Dermis blood vessel endothelial cell (primary cell): ENCODE results near the gene ESR1. TPM values are rescaled to one million over a fixed set of nuclear protein-coding genes. Genes with fewer than 3 reads are reported as not detected.

Experiments used
- DNase-seq: peaks from one replicate; pipeline ENCODE4 v3.0.0; 2010
- total RNA-seq: library from RNA; depleted of rRNA; stranded (reverse); fragments of >200 nt; gene quantifications from 2 replicates; pipeline ENCODE4 v1.2.3, GENCODE V29; 2014

The ESR1 gene
- total RNA-seq, result not detected in 2 replicates

DNA sequence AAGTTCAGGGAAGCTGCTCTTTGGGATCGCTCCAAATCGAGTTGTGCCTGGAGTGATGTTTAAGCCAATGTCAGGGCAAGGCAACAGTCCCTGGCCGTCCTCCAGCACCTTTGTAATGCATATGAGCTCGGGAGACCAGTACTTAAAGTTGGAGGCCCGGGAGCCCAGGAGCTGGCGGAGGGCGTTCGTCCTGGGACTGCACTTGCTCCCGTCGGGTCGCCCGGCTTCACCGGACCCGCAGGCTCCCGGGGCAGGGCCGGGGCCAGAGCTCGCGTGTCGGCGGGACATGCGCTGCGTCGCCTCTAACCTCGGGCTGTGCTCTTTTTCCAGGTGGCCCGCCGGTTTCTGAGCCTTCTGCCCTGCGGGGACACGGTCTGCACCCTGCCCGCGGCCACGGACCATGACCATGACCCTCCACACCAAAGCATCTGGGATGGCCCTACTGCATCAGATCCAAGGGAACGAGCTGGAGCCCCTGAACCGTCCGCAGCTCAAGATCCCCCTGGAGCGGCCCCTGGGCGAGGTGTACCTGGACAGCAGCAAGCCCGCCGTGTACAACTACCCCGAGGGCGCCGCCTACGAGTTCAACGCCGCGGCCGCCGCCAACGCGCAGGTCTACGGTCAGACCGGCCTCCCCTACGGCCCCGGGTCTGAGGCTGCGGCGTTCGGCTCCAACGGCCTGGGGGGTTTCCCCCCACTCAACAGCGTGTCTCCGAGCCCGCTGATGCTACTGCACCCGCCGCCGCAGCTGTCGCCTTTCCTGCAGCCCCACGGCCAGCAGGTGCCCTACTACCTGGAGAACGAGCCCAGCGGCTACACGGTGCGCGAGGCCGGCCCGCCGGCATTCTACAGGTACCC lies at the start of gene ESR1:
Gene ESR1 (plus strand): TSS at position 170 of the 858 bp plus-strand sequence. CDS start 231 bp downstream, at position 401.
- DNase-seq, result no peak

DNA sequence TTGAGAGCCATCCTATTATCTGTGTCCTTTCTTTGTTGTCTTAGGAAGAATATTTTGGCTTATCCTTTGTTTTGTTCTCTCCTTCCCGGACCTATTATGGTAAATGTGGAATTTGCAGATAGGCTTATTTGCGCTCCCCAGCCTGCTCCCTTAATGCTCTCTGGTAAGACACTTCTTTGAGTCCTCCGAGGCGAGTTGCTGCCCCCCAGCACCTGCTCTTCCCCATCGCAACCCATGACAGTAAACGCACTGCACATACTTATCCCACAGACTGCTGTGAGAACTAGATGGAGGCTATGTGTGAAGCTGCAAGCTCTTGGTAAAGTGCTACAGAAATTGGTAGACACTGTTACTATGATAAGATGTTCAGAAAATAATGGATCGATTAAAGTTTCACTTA lies 47.0 kb upstream of the ESR1 start:
- DNase-seq, result no peak

DNA sequence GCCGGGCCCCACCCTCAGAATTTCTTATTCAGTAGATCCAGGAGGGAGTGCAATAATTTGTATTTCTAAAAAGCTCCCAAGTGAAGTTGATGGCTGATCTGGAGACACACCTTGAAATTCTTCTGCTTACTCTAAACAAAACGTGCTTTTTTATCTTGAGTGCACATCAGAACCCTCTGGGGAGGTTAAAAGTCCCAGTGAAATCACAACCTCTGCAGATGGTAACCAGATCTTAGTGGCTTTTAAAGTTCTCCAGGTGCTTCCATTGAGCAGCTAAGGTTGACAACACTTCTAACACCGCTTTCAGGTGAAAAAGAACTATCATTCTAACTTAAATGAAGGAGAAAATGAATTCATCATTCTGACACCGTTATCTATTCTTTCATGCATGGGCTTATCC lies 45.6 kb upstream of the ESR1 start:
- DNase-seq, result no peak

DNA sequence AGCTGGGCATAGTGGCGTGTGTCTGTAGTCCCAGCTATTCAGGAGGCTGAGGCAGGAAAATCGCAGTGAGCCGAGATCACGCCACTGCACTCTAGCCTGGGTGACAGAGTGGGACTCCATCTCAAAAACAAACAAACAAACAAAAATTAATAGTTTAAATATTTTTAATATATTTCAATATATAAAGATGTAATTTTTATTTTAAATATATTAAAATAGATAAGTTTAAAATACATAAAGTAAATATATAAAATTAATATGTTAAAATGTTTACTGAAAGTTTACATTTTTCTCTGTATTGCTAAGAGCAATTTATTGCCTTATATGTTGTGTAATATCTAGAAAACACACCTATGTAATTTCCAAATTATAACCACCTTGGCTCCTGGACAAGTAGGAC lies 44.7 kb upstream of the ESR1 start:
- DNase-seq, result no peak

DNA sequence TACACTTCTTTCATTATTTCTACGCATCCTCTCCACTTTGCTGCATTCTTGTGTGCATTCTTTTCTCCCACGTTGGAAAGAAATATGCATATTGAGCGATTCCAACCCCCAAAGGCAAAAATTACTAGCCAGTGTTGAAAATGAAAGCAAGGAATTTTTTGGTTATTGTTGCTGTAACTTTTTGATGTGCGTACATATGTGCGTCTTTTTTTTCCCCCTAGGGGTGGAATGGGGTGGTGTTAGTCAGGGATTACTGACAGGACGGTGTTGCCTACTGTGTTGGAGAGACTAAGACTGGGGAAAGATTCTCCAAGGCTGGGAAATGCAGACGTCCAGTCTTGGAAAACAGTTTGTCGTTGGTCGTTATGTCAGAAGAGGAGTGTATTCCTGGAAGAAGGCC lies 44.2 kb upstream of the ESR1 start:
- DNase-seq, result peak; percentile 19

DNA sequence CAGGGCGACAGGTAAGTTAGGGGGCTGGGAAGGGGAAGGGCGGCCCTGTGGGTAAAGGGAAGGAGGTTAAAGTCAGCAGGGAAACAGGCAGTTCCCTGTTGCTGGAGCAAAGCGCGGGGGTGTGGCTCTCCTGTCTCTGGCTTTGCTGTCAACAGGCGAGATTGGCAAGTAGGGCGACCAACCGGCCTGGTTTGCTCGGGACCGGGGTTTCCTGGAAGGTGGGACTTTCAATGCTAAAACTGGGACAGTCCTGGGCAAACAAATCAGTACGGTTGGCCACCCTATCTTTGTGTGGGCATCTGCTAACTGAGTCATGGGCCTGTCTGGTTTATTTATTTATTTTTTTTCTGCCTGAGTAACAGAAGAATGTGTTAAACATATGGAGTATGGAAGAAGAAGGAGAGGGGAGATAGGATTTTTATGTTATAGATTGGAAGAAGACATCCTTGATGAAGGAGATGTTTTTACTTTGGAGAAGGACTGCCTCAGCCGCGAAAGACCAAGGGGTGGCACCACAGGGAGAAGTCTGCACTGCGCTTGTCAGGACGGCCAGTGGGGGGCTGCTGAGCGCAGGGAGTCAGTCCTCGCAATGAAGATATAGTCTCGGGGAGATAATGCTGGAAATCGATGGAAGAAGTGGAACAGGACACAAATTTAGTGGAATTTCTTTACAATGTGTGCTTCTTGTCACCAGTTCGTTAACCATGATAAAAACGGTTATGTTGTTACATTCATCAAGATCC lies 43.4 kb upstream of the ESR1 start:
- peak; percentile 89 for DNase-seq

DNA sequence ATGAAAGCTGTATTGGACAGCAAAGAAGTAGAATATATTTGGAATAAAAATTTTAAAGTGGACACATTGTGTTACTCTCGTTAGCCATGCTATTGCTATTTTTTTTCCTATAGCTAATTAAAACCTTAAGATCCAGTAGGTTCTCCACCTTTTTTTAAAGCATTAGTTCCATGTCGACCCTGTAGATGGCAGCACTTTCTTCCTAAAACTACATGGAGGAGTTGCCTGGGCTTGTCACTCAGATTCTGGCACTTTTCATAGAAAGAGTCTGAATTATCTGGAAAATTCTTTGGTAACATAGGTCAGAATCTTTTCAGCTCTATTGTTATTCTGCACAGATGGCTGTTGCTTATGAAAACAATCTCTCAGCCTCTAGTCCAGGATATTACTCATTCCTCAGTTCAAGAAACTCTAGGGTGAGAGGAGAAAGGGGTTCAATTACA lies 42.0 kb upstream of the ESR1 start:
- DNase-seq, result peak; percentile 95

DNA sequence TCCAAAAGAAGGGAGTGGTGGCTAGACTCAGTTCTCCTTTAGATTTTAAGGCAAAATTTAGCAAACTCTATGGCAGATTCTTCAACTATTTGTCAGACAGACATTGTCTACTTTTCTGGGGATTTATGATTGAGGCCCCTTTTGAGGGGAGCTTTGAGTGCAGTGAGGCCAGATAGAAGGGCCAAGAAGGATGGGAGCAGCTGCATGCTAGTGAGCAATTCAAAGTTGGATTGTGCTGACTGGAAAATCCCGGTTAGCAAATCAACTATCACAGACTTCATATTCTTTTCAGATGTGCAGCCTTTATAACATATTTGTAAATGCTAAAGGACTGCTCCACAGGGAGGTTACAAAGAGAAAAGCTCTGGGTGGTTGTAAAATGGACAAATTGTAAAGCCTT lies 35.0 kb upstream of the ESR1 start:
- no peak for DNase-seq

DNA sequence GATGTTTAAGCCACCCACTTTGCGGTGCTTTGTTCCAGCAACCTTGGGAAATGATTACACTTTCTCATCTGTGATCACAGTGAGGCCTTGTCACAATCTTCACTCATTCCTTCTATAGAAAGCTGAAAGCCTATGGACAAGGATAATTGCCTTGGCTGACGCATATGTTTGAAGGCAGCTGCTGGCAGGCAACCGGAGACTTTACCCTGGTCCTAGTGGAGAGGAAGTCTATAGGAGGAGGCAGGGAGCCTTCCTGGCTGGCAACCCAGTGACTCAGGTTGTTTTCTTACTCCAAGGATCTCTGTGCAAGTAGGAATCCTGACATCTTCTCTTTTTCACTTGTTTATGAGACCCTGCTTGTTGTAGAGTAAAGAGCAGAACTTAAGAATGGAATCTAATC lies 34.1 kb upstream of the ESR1 start:
- DNase-seq, result peak; percentile 10

DNA sequence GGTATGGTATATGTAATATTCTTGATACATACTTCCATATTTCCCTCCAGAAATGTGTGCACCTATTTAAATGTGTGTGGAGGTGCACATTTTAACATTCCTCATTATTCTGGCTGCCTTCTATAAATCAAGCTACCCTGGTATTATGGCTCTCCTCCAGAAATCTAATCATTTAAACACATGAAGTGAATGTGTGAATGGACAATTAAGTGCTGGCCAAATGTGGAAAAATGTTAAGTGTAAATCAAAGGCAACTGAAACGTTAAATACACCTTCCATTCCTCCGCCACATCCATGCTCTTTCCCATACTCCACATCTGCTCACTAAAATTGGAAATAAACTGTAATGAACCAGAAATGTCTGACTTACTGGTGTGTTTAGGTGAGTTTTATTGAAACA lies 24.9 kb upstream of the ESR1 start:
- DNase-seq, result no peak

DNA sequence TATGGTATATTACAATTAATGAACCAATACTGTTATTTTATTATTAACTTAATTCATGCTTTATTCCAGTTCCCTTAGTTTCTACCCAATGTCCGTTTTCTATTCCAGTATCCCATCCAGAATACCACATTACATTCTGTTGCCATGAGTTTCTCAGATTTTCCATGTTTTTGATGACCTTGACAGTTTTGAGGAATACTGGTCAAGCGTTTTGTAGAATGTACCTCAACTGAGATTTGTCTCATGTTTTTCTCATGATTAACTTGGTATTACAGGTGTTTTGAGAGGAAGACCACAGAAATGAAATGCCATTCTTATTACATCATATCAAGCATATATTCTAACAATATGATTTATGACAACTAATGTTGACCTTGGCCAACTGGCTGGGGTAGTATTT lies 23.8 kb upstream of the ESR1 start:
- no peak for DNase-seq

DNA sequence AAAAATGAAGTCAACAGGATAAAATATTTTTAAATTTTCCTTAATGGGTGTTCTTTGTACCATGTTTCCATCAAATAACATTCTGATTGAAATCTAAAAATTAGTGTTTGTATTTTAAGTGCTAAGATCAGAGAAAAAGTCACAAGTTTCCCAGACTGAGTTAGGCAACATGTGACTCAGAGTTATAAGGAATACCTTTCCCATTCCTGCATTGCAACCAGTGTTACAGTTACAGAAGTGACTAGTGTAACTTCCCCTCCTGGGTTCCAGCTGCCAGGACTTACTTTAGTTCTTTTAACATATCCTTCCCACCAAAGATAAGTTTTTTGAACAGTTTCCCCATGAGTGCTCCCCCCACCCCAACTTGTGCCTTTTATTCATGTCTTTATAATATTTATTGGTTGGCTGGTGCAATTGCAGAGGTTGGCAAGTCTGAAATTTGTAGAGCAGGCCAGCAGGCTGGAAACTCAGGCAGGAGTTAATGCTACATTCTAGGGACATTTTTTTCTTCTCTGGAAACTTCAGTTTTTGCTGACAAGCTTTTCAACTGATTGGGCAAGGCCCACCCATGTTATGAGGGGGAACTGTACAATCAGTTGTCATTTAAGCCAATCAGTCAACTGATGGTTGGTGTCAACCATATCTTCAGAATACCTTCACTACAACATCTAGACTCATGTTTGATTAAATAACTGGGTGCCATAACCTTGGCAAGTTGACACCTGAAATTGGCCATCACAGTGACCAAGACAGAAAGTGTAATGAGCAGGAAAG lies 22.9 kb upstream of the ESR1 start:
- no peak for DNase-seq

DNA sequence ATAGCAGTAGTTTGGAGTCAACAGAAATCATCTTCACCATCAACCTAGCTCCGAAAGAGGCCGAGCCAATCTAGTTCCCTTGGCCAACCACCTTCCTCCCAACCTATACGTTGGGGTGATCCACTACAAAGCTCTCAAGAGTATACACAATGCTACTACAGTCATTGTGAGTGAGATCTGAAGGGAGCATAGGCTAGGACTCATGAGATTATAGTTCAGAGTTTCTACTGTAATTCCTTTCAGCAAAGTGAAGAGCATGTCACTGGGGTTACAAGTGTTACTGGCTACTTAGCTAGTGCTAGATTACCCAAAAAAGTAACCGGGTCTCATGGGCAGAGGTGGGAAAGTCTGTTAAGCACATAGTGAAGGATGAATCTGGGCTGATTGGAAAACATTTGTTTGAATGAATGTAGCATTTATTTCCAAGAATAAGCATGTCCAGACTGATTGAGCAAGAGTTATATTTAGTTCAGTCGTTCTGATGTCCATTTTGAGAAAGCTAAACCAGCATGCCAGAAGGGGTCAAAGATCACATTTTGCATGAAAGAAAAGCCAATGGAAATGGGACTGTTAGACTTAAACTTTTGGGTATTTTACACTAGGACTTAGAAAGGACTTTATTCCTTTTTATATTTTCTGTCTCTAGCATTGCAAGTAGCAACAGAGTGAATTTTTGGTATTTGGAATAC lies 10.5 kb upstream of the ESR1 start:
- no peak for DNase-seq

DNA sequence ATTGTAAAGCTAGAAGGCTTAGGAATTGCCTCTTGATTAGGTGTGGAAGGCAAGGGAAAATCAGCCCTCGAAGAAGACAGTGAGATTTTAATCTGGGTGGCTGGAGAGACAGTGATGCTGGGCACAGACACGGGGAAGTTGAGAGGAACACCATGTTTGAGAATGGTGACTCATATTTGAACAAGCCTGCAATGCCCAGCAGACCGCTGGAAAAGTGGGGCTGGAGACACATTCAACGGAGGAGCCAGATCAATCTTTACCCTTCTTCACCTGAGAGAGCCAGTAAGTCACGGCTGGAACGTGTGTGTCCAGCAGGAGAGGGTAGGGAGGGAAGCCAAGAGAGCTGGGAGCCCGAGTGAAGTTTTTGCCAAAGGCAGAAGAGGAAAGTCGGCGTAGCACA lies 3.7 kb upstream of the ESR1 start:
- DNase-seq, result no peak

DNA sequence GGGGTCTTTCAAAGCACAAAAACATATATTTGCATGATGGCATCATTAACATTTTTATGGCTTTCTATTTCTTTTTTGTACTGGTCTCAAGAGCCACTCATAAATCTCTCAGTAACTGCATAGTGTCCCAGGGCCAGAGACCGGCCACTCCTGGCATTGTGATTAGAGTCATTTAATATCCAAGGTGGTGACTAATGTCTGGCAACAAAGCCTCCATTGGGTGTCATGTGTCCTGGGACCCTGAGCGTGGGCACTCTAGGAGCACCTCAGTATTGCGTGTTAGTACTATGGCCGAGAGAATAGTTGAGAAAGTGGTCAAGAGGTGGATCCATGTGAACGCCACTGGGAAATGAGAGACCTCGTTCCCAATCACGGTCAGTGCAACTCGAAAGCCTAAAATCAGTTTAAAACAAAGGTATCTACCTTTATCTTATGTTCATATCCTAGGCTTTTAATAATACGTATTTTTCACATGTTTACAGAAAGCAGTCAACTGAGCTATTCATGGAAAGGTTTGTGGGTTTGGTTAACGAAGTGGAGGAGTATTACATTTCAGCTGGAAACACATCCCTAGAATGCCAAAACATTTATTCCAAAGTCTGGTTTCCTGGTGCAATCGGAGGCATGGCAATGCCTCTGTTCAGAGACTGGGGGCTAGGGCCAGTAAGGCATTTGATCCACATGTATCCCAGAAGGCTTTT lies 2.7 kb upstream of the ESR1 start:
- DNase-seq, result no peak

DNA sequence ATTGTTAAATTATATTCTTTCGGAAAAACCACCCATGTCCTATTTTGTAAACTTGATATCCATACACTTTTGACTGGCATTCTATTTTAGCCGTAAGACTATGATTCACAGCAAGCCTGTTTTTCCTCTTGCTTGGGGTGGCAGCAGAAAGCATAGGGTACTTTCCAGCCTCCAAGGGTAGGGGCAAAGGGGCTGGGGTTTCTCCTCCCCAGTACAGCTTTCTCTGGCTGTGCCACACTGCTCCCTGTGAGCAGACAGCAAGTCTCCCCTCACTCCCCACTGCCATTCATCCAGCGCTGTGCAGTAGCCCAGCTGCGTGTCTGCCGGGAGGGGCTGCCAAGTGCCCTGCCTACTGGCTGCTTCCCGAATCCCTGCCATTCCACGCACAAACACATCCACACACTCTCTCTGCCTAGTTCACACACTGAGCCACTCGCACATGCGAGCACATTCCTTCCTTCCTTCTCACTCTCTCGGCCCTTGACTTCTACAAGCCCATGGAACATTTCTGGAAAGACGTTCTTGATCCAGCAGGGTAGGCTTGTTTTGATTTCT lies 2.1 kb upstream of the ESR1 start:
- no peak for DNase-seq

DNA sequence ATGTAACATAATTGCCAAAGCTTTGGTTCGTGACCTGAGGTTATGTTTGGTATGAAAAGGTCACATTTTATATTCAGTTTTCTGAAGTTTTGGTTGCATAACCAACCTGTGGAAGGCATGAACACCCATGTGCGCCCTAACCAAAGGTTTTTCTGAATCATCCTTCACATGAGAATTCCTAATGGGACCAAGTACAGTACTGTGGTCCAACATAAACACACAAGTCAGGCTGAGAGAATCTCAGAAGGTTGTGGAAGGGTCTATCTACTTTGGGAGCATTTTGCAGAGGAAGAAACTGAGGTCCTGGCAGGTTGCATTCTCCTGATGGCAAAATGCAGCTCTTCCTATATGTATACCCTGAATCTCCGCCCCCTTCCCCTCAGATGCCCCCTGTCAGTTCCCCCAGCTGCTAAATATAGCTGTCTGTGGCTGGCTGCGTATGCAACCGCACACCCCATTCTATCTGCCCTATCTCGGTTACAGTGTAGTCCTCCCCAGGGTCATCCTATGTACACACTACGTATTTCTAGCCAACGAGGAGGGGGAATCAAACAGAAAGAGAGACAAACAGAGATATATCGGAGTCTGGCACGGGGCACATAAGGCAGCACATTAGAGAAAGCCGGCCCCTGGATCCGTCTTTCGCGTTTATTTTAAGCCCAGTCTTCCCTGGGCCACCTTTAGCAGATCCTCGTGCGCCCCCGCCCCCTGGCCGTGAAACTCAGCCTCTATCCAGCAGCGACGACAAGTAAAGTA lies 547 bp upstream of the ESR1 start:
- DNase-seq, result no peak

DNA sequence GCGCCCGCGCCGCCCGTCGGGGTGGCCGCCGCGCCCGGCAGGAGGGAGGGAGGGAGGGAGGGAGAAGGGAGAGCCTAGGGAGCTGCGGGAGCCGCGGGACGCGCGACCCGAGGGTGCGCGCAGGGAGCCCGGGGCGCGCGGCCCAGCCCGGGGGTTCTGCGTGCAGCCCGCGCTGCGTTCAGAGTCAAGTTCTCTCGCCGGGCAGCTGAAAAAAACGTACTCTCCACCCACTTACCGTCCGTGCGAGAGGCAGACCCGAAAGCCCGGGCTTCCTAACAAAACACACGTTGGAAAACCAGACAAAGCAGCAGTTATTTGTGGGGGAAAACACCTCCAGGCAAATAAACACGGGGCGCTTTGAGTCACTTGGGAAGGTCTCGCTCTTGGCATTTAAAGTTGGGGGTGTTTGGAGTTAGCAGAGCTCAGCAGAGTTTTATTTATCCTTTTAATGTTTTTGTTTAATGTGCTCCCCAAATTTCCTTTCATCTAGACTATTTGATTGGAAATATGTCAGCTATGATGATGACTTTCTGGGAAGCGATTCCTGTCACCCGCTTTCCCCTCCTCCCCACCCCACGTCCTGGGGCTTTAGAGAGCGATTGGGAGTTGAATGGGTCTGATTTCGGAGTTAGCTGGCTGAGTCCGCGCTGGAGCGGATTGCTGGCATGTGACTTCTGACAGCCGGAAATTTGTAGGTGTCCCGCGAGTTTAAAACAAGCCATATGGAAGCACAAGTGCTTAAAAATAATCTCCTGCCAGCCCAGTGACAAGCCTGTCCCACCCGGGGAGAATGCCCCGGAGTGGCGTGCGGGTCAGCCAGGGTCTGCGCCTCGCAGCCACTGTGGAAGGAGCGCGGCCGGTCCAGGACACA lies 1.1 kb downstream of the ESR1 start:
- DNase-seq, result no peak

DNA sequence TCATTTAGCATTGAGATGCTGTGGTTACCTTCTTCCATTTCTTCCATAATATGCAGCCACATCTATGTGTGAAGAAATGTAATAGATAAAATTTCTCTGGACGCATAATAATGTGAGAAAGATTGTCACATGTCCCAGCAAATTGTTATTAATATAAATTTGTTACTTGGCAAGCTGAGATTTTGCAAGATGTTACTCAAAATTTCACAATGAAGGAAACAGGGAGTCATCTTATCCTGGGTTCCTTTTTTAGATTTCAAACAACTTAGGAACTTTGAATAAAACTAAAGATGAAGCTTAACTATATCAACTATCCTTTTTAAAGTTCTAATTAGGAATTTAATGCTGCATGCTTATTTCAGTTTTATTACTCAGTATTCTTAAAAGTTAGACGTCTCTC lies 3.6 kb downstream of the ESR1 start:
- no peak for DNase-seq

DNA sequence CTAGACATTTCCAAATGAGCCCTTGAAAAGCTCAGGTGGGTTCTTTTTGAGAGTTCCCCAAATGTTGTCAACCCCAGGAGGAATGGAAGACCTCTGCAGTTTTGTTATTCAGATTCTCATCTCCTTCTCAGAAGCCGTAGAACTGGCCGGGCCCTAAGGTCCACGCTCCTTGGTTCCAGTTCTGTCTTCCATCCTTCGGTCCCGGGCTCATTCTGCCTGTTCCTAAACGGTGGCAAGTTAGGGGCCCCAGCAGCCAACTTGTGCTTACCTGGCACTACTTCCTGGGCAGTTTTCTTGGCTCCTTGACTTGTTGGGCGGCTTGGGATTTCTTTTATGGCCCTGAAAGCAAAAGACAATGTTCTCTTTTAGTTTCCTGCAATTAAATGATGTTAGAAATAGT lies 6.4 kb downstream of the ESR1 start:
- DNase-seq, result no peak
